Mononuclear cell (primary cell): Measurements from ENCODE around the gene BRWD1. TPM values are rescaled to one million over a fixed set of nuclear protein-coding genes. Genes with fewer than 3 reads are reported as not detected.
"Not testable (repeated sequence)": the region's sequence is repeated elsewhere in the genome, so short reads cannot be mapped to it uniquely, and the experiment has no call there.

Experiments
- H3K27me3 ChIP-seq: 2 replicates; pipeline ENCODE4 v1.6.0; 2011; ENCODE audit warnings: low read length, control low read depth; ENCODE audit not compliant: insufficient read depth
- H3K4me1 ChIP-seq: 2 replicates; pipeline ENCODE4 v1.5.1; 2011; ENCODE audit warnings: mild to moderate bottlenecking, low read length, control low read depth; ENCODE audit not compliant: insufficient read depth
- H3K4me3 ChIP-seq: 2 replicates; pipeline ENCODE4 v1.5.1; 2011; ENCODE audit warnings: mild to moderate bottlenecking, low read length, moderate library complexity
- H3K9me3 ChIP-seq: 2 replicates; pipeline ENCODE4 v1.5.1; 2011; ENCODE audit warnings: low read depth, mild to moderate bottlenecking, control low read depth, low read length
- total RNA-seq: library from RNA; depleted of rRNA; stranded (reverse); fragments of >200 nt; gene quantifications from one replicate; pipeline ENCODE4 v1.2.3, GENCODE V29; 2012

The BRWD1 gene
- total RNA-seq, 1 donor, result 188 TPM

DNA sequence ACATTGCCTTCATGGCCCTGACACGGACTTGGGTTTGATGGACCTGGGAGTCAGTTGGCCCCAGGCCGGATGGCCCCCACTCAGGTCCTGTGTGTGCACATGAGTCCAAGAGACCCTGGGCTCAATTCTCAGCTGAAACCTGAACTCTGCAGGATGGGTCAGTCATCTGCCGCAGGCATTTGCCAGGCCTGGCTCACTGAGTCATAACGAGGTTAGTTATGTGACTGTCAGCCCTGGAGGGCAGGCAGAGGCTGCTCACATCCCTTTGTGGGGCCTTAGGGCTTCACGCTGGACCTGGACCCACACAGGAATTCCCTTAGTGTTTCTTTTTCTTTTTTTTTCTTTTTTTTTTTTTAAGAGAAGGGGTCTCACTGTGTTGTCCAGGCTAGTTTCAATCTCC, 176.7 kb downstream of the BRWD1 start:
- Histone ChIP-seq H3K4me3 (no peak overlapping the region), H3K4me1 (no peaks in the 10 kb centered on the region), H3K27me3 (no peaks in the 10 kb centered on the region), H3K9me3 (no peaks in the 10 kb centered on the region)

DNA sequence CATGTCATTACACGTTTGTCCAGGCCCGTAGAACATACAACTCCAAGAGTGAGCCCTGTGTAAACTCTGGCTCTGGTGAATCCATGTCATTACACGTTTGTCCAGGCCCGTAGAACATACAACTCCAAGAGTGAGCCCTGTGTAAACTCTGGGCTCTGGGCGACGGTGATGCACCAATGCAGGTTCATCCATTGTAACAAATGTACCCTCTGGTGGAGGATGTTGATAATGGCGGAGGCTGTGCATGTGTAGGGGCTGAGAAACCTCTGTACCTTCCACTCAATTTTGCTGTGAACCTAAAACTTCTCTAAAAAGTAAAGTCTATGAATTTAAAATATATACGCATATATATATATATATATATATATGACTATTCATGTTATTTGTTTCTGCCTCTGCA, 177.3 kb downstream of the BRWD1 start:
- not testable (repeated sequence) for H3K27me3 ChIP-seq, H3K4me3 ChIP-seq, H3K9me3 ChIP-seq, H3K4me1 ChIP-seq

DNA sequence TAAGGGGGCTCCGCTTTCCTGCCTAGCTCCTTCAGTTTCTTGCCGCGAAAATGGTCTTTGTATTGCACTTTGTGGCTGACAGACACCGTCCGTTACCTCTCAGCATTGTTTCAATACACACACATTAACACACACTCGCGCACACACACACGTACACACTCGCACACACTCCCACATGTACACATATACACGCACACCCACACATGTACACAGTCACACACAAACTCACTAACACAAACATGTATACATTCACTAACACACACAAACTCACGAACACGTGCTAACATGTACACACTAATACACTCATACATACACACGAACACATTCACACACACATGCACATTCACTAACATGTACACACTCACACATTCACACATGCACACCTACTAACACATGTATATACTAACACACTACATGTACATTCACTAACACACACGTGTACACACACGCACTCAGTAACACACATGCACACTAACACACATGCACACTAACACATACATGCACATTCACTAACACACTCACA, 179.1 kb downstream of the BRWD1 start:
- no peak overlapping the region for H3K4me3 ChIP-seq
- no peaks in the 10 kb centered on the region for H3K27me3 ChIP-seq
- no peaks in the 10 kb centered on the region for H3K9me3 ChIP-seq
- no peaks in the 10 kb centered on the region for H3K4me1 ChIP-seq

Other genes starting within 250 kb of the BRWD1 start
- gene PSMG1, start 130.2 kb downstream of the BRWD1 start, total RNA-seq, result 5.8 TPM
- gene HMGN1, start 35.5 kb upstream of the BRWD1 start, total RNA-seq, result 162 TPM
- gene LCA5L, start 132.1 kb upstream of the BRWD1 start, total RNA-seq, result not detected
- gene SH3BGR, start 138.3 kb upstream of the BRWD1 start, total RNA-seq, result not detected